Astrocyte (in vitro differentiated cells and primary cell): ENCODE data around the gene PRKAG2. TPM values are rescaled to one million over a fixed set of nuclear protein-coding genes. Genes with fewer than 3 reads are reported as not detected.

ENCODE experiments used
- DNase-seq: peaks from one replicate; pipeline ENCODE4 v3.0.0-alpha.2; 2010; ENCODE audit warnings: low read depth
- FAIRE-seq: peaks from 2 replicates; lab custom pipeline; 2011; peaks lifted over from hg19 to GRCh38; lab: Jason Lieb, UNC
- H2AFZ ChIP-seq: 2 replicates; pipeline ENCODE4 v1.6.0; 2012; ENCODE audit warnings: low read depth, low read length, inconsistent platforms
- H3K27ac ChIP-seq: 2 replicates; pipeline ENCODE4 v1.5.1; 2011; ENCODE audit warnings: low read depth, low read length, inconsistent platforms
- H3K27me3 ChIP-seq: 2 replicates; pipeline ENCODE4 v1.6.0; 2011; ENCODE audit warnings: low read length, inconsistent platforms; ENCODE audit not compliant: insufficient read depth
- H3K36me3 ChIP-seq: 2 replicates; pipeline ENCODE4 v1.5.1; 2011; ENCODE audit warnings: low read length, inconsistent platforms; ENCODE audit not compliant: insufficient read depth
- H3K4me1 ChIP-seq: 2 replicates; pipeline ENCODE4 v1.5.1; 2011; ENCODE audit warnings: low read length, inconsistent platforms; ENCODE audit not compliant: insufficient read depth
- H3K4me2 ChIP-seq: 2 replicates; pipeline ENCODE4 v1.6.0; 2012; ENCODE audit warnings: low read length, inconsistent platforms
- H3K4me3 ChIP-seq: 2 replicates; pipeline ENCODE4 v1.5.1; 2011; ENCODE audit warnings: low read depth, mild to moderate bottlenecking, low read length, inconsistent platforms; ENCODE audit not compliant: insufficient read depth
- H3K79me2 ChIP-seq: 2 replicates; pipeline ENCODE4 v1.6.0; 2012; ENCODE audit warnings: mild to moderate bottlenecking, low read length, inconsistent platforms; ENCODE audit not compliant: insufficient read depth
- H3K9ac ChIP-seq: 2 replicates; pipeline ENCODE4 v1.6.0; 2012; ENCODE audit warnings: mild to moderate bottlenecking, low read length, inconsistent platforms
- H3K9me3 ChIP-seq: 2 replicates; pipeline ENCODE4 v1.5.1; 2012; ENCODE audit warnings: low read depth, mild to moderate bottlenecking, low read length, inconsistent platforms; ENCODE audit not compliant: insufficient read depth
- H4K20me1 ChIP-seq: 2 replicates; pipeline ENCODE4 v1.6.0; 2012; ENCODE audit warnings: low read length, inconsistent platforms; ENCODE audit not compliant: insufficient read depth
- H3K27ac Mint-ChIP-seq: one replicate; pipeline ENCODE4 v1.8.0; 2021; ENCODE audit warnings: mild to moderate bottlenecking, mixed read lengths; ENCODE audit not compliant: unreplicated experiment
- H3K27me3 Mint-ChIP-seq: one replicate; pipeline ENCODE4 v1.8.0; 2021; ENCODE audit warnings: low read depth, mixed read lengths; ENCODE audit not compliant: unreplicated experiment
- H3K36me3 Mint-ChIP-seq: one replicate; pipeline ENCODE4 v1.8.0; 2021; ENCODE audit warnings: low read depth, mixed read lengths; ENCODE audit not compliant: unreplicated experiment
- H3K4me1 Mint-ChIP-seq: one replicate; pipeline ENCODE4 v1.8.0; 2021; ENCODE audit warnings: low read depth, mixed read lengths; ENCODE audit not compliant: unreplicated experiment
- H3K4me3 Mint-ChIP-seq: one replicate; pipeline ENCODE4 v1.8.0; 2021; ENCODE audit warnings: mild to moderate bottlenecking, moderate library complexity, mixed read lengths; ENCODE audit not compliant: unreplicated experiment
- H3K9me3 Mint-ChIP-seq: one replicate; pipeline ENCODE4 v1.8.0; 2021; ENCODE audit warnings: mild to moderate bottlenecking, mixed read lengths; ENCODE audit not compliant: unreplicated experiment
- CTCF ChIP-seq: IDR thresholded peaks from 2 replicates; pipeline ENCODE4 v1.5.1; 2011; ENCODE audit warnings: low read depth, mild to moderate bottlenecking, inconsistent platforms, low read length, moderate library complexity; ENCODE audit not compliant: insufficient read depth
- EZH2 ChIP-seq: IDR thresholded peaks from 2 replicates; pipeline ENCODE4 v1.6.1; 2012; ENCODE audit warnings: mild to moderate bottlenecking, low read length, inconsistent platforms; ENCODE audit not compliant: insufficient read depth
- total RNA-seq: library from RNA; stranded (reverse); gene quantifications from 2 replicates; pipeline ENCODE4 v1.2.1, GENCODE V29; 2021

The PRKAG2 gene
- total RNA-seq, 1 donor from 2014 or later, result 40.7 TPM

GRCh38 chr7:151556592-151556991, 320.3 kb downstream of the PRKAG2 start:
- no peak overlapping the region for H3K27ac Mint-ChIP-seq
- H2AFZ ChIP-seq, result no peak overlapping the region
- H3K9me3 ChIP-seq, result no peaks in the 10 kb centered on the region
- H3K36me3 ChIP-seq, result peaks cover 22% of the 10 kb centered on the region
- H3K36me3 Mint-ChIP-seq, result peaks cover 19% of the 10 kb centered on the region
- H3K27ac ChIP-seq, result no peak overlapping the region
- no peak for TF ChIP-seq EZH2
- no peak for TF ChIP-seq CTCF
- no peaks in the 10 kb centered on the region for H4K20me1 ChIP-seq
- no peak for DNase-seq
- FAIRE-seq, result no peak
- H3K27me3 ChIP-seq, result no peaks in the 10 kb centered on the region
- H3K9ac ChIP-seq, result no peak overlapping the region
- H3K4me2 ChIP-seq, result no peak overlapping the region
- H3K4me1 Mint-ChIP-seq, result peaks cover 14% of the 10 kb centered on the region
- no peaks in the 10 kb centered on the region for H3K9me3 Mint-ChIP-seq
- no peaks in the 10 kb centered on the region for H3K79me2 ChIP-seq
- no peaks in the 10 kb centered on the region for H3K27me3 Mint-ChIP-seq
- H3K4me3 ChIP-seq, result no peak overlapping the region
- H3K4me3 Mint-ChIP-seq, result no peak overlapping the region
- H3K4me1 ChIP-seq, result peaks cover 3% of the 10 kb centered on the region

- Mint-ChIP-seq H3K36me3 (no peaks in the 10 kb centered on the region), H3K4me1 (peaks cover 11% of the 10 kb centered on the region), H3K4me3 (no peak overlapping the region), H3K27me3 (no peaks in the 10 kb centered on the region), H3K9me3 (no peaks in the 10 kb centered on the region), H3K27ac (no peak overlapping the region)
- Histone ChIP-seq H4K20me1 (no peaks in the 10 kb centered on the region), H3K36me3 (peaks cover 8% of the 10 kb centered on the region), H3K4me3 (no peak overlapping the region), H3K9me3 (no peaks in the 10 kb centered on the region), H3K27me3 (no peaks in the 10 kb centered on the region), H3K4me2 (no peak overlapping the region), H3K9ac (no peak overlapping the region), H3K27ac (no peak overlapping the region), H2AFZ (no peak overlapping the region), H3K79me2 (no peaks in the 10 kb centered on the region), H3K4me1 (peaks cover 7% of the 10 kb centered on the region)
- FAIRE-seq, result no peak
- TF ChIP-seq CTCF, result no peak
- TF ChIP-seq EZH2, result no peak
- DNase-seq, result no peak
These were observed 323.6 kb downstream of the PRKAG2 start for GRCh38 chr7:151553356-151553755.

GRCh38 chr7:151552352-151553028, 324.4 kb downstream of the PRKAG2 start:
- no peaks in the 10 kb centered on the region for H4K20me1 ChIP-seq
- no peak overlapping the region for H3K9ac ChIP-seq
- H3K9me3 ChIP-seq, result no peaks in the 10 kb centered on the region
- no peaks in the 10 kb centered on the region for H3K27me3 ChIP-seq
- Mint-ChIP-seq H3K4me1 (peaks cover 7% of the 10 kb centered on the region), H3K9me3 (no peaks in the 10 kb centered on the region), H3K27me3 (peaks cover 2% of the 10 kb centered on the region), H3K4me3 (no peak overlapping the region), H3K36me3 (no peaks in the 10 kb centered on the region), H3K27ac (no peak overlapping the region)
- no peaks in the 10 kb centered on the region for H3K79me2 ChIP-seq
- TF ChIP-seq EZH2, result no peak
- no peak for TF ChIP-seq CTCF
- no peak overlapping the region for H2AFZ ChIP-seq
- no peak for DNase-seq
- no peak overlapping the region for H3K4me2 ChIP-seq
- no peak for FAIRE-seq
- H3K4me3 ChIP-seq, result no peak overlapping the region
- peaks cover 4% of the 10 kb centered on the region for H3K36me3 ChIP-seq
- no peak overlapping the region for H3K27ac ChIP-seq
- peaks cover 7% of the 10 kb centered on the region for H3K4me1 ChIP-seq
